Endothelial cell of umbilical vein (primary cell): ENCODE measurements around the gene ASB2. TPM values are rescaled to one million over a fixed set of nuclear protein-coding genes. Genes with fewer than 3 reads are reported as not detected.

Source experiments
- BruUV-seq: library from RNA; stranded (reverse); fragments of 400-500 nt; replicated peaks from 2 replicates; lab custom pipeline; 2021; lab: Mats Ljungman, UMichigan
- CTCF ChIA-PET: fragments of 300-600, 350-600 bp; sonication (Branson Sonifier 250); formaldehyde crosslinking; loops from one replicate; lab custom pipeline; 2021; ENCODE audit warnings: antibody characterized with exemption, inconsistent platforms; lab: Charles Lee
- POLR2A ChIA-PET: fragments of 300-600, 350-600 bp; sonication (Branson Sonifier 250); formaldehyde crosslinking; loops from one replicate; lab custom pipeline; 2021; ENCODE audit warnings: antibody characterized with exemption, inconsistent platforms; lab: Charles Lee
- DNase-seq: peaks from one replicate; pipeline ENCODE4 v3.0.0-alpha.2; 2011; ENCODE audit warnings: low read depth, low spot score
- FAIRE-seq: peaks from 2 replicates; lab custom pipeline; 2011; peaks lifted over from hg19 to GRCh38; lab: Jason Lieb, UNC
- H2AFZ ChIP-seq: 2 replicates; pipeline ENCODE4 v1.6.0; 2012; ENCODE audit warnings: low read depth, low read length, control low read depth, inconsistent platforms
- H3K27ac ChIP-seq: 2 replicates; pipeline ENCODE4 v1.5.1; 2011; ENCODE audit warnings: low read depth, mild to moderate bottlenecking, control low read depth, low read length, moderate library complexity; ENCODE audit not compliant: insufficient read depth
- H3K27me3 ChIP-seq, 2 experiments: 2 replicates each; pipeline versions ENCODE4 v1.6.0 to v1.6.1; 2011; ENCODE audit warnings: low read length in 2 of 2, mixed read lengths in 1 of 2; ENCODE audit not compliant: control insufficient read depth in 2 of 2, insufficient read depth in 2 of 2
- H3K36me3 ChIP-seq, 2 experiments: 2 replicates in 1 of 2; 3 replicates in 1 of 2; pipeline ENCODE4 v1.5.1; 2011; ENCODE audit warnings: low read length in 2 of 2, mild to moderate bottlenecking in 1 of 2, moderate library complexity in 1 of 2; ENCODE audit not compliant: control insufficient read depth in 2 of 2, insufficient read depth in 2 of 2; ENCODE audit errors: extremely low read depth in 1 of 2
- H3K4me1 ChIP-seq: 3 replicates; pipeline ENCODE4 v1.5.1; 2011; ENCODE audit warnings: mild to moderate bottlenecking, low read length; ENCODE audit not compliant: control insufficient read depth, insufficient read depth; ENCODE audit errors: extremely low read depth
- H3K4me2 ChIP-seq: 2 replicates; pipeline ENCODE4 v1.6.1; 2011; ENCODE audit warnings: low read length, control low read depth, mixed read lengths; ENCODE audit not compliant: insufficient read depth
- H3K4me3 ChIP-seq, 3 experiments: fragments of 200-600 bp in 1 of 3; sonication (generic), shearing (Covaris generic) in 1 of 3; replicated peaks in 1 of 3; 2 replicates each; pipeline ENCODE4 v1.5.1; 2011 to 2016; ENCODE audit warnings: control low read depth in 3 of 3, low read length in 3 of 3, mild to moderate bottlenecking in 2 of 3, inconsistent platforms in 1 of 3, low read depth in 1 of 3, moderate library complexity in 1 of 3; ENCODE audit not compliant: insufficient read depth in 1 of 3
- H3K79me2 ChIP-seq: 2 replicates; pipeline ENCODE4 v1.6.0; 2012; ENCODE audit warnings: low read length, inconsistent platforms; ENCODE audit not compliant: control insufficient read depth, insufficient read depth
- H3K9ac ChIP-seq: replicated peaks from 2 replicates; pipeline ENCODE3; 2011; ENCODE audit warnings: low read length, control low read depth; ENCODE audit not compliant: insufficient read depth; ENCODE audit errors: extremely low read depth
- H3K9me1 ChIP-seq: replicated peaks from 3 replicates; pipeline ENCODE4 v1.6.0; 2011; ENCODE audit warnings: mild to moderate bottlenecking, low read length; ENCODE audit not compliant: control insufficient read depth, insufficient read depth; ENCODE audit errors: extremely low read depth
- H3K9me3 ChIP-seq: replicated peaks from 2 replicates; pipeline ENCODE4 v1.5.1; 2012; ENCODE audit warnings: low read length, inconsistent platforms; ENCODE audit not compliant: control insufficient read depth, insufficient read depth
- H4K20me1 ChIP-seq: replicated peaks from 2 replicates; pipeline ENCODE3; 2011; ENCODE audit warnings: mild to moderate bottlenecking, low read length; ENCODE audit not compliant: control insufficient read depth, insufficient read depth; ENCODE audit errors: extremely low read depth
- CTCF ChIP-seq, 2 donors: IDR thresholded peaks; 1 replicate in 1 of 2; 2 replicates in 1 of 2; pipeline ENCODE4 v1.5.1; 2011; ENCODE audit warnings: low read length in 2 of 2, mild to moderate bottlenecking in 2 of 2, moderate library complexity in 2 of 2, control low read depth in 1 of 2, inconsistent platforms in 1 of 2, low read depth in 1 of 2; ENCODE audit not compliant: insufficient read depth in 1 of 2; ENCODE audit errors: extremely low read depth in 1 of 2
- EZH2 ChIP-seq: IDR thresholded peaks from 2 replicates; pipeline ENCODE4 v1.6.1; 2012; ENCODE audit warnings: borderline replicate concordance, low read depth, mild to moderate bottlenecking, moderate library complexity, low read length, inconsistent platforms; ENCODE audit not compliant: severe bottlenecking
- FOS ChIP-seq: IDR thresholded peaks from 2 replicates; pipeline ENCODE4 v1.6.1; 2011; ENCODE audit warnings: mild to moderate bottlenecking, low read length, moderate library complexity, borderline replicate concordance; ENCODE audit not compliant: insufficient read depth
- GATA2 ChIP-seq: IDR thresholded peaks from 2 replicates; pipeline ENCODE4 v1.7.0; 2011; ENCODE audit warnings: low read depth, mild to moderate bottlenecking, moderate library complexity, mixed read lengths, low read length; ENCODE audit not compliant: insufficient read length, insufficient read depth
- JUN ChIP-seq: IDR thresholded peaks from 2 replicates; pipeline ENCODE4 v1.6.1; 2011; ENCODE audit warnings: borderline replicate concordance, low read depth; ENCODE audit not compliant: insufficient read length, insufficient read depth
- MAX ChIP-seq: IDR thresholded peaks from 2 replicates; pipeline ENCODE4 v1.6.1; 2011; ENCODE audit not compliant: insufficient read depth, insufficient read length
- MYC ChIP-seq: IDR thresholded peaks from one replicate; pipeline ENCODE4 v1.6.1; 2011; ENCODE audit warnings: mild to moderate bottlenecking, low read depth, low read length
- POLR2A ChIP-seq: IDR thresholded peaks from 2 replicates; pipeline ENCODE4 v1.6.1; 2012; ENCODE audit warnings: low read depth, mild to moderate bottlenecking, control low read depth, low read length
- POLR2AphosphoS5 ChIP-seq: IDR thresholded peaks from 2 replicates; pipeline ENCODE4 v1.6.1; 2012; ENCODE audit warnings: low read depth, mild to moderate bottlenecking, control low read depth, low read length, moderate library complexity; ENCODE audit not compliant: insufficient read depth
- dilution Hi-C: fragments of 300-500 bp; cut with MboI; formaldehyde crosslinking; loops from one replicate; pipeline ENCODE4 v1.15.0; 2019; ENCODE audit warnings: low sequenced_read_pairs; ENCODE audit not compliant: extremely low pct_ligation_motif_present
- intact Hi-C: fragments of 100-400 bp; cut with micrococcal nuclease; formaldehyde crosslinking; loops from one replicate; pipeline ENCODE4 v1.10.0; 2022
- polyA plus RNA-seq, 4 experiments: library from polyadenylated mRNA; depleted of rRNA in 3 of 4; stranded (reverse) in 3 of 4; unstranded in 1 of 4; fragments of >200 nt; gene quantifications; 2 replicates each; pipeline versions ENCODE4 v1.2.1 to v1.2.3, GENCODE V29; 2011 to 2012; ENCODE audit warnings: missing spikeins in 1 of 4
- total RNA-seq: library from RNA; stranded (reverse); gene quantifications from 2 replicates; pipeline ENCODE4 v1.2.3, GENCODE V29; 2021

ASB2 gene
- total and polyA plus RNA-seq, 2 donors (not counting 3 experiments of a cell fraction or from before 2014, with no cell fraction given) = not detected

GRCh38 chr14:94022532-94023411 is 46.4 kb upstream of the ASB2 start:
- intact Hi-C loops = no loop called here
- Histone ChIP-seq H3K9me3 (no peaks in the 10 kb centered on the region), H3K36me3 (no peaks in the 10 kb centered on the region), H4K20me1 (no peaks in the 10 kb centered on the region), H3K79me2 (no peaks in the 10 kb centered on the region), H3K9ac (no peak overlapping the region), H3K27me3 (peaks cover 0 to 4% of the 10 kb centered on the region in 2 experiments), H2AFZ (no peak overlapping the region), H3K9me1 (no peaks in the 10 kb centered on the region), H3K4me3 (no peak overlapping the region), H3K27ac (no peak overlapping the region), H3K4me2 (no peak overlapping the region), H3K4me1 (peaks cover 2% of the 10 kb centered on the region)
- TF ChIP-seq POLR2A (no peak), MAX (no peak), FOS (no peak), EZH2 (no peak), JUN (no peak), CTCF (IDR thresholded peaks at IDR 0.05; ENCODE audit: extremely low read depth in 1 of 2, insufficient read depth in 1 of 2, low read depth in 1 of 2, low read length in 2 of 2) (no peak), MYC (no peak), GATA2 (no peak), POLR2AphosphoS5 (no peak)
- POLR2A ChIA-PET = no interaction called here
- no peak for DNase-seq
- dilution Hi-C loops = no loop called here
- CTCF ChIA-PET = interaction anchor here (0.9 to 2.5 kb wide), 4 partner anchors 13 to 114 kb away, joined by 3 to 8 read pairs (median 6); no protein-coding TSS in a partner anchor
- FAIRE-seq = no peak
- BruUV-seq = no TSS peak
